HEK293 (cell line): ENCODE results near the gene RNF126.
A peak's percentile ranks its signal among the peaks of the same experiment; 100 is the strongest.

Experiments
- CTCF ChIA-PET: fragments of 350-600 bp; formaldehyde crosslinking; extraction: SDS; loops from one replicate; lab custom pipeline; 2021; ENCODE audit warnings: antibody characterized with exemption; lab: Yijun Ruan, JAX
- POLR2A ChIA-PET: fragments of 300-600 bp; formaldehyde crosslinking; extraction: SDS; loops from one replicate; lab custom pipeline; 2020; ENCODE audit warnings: antibody characterized with exemption, inconsistent platforms; lab: Yijun Ruan, JAX
- H3K27ac ChIP-seq: fragments of 200-500 bp; sonication (Bioruptor generic); 2 replicates; pipeline ENCODE4 v1.5.1; 2014; ENCODE audit warnings: low read depth, low read length, control low read depth, inconsistent platforms; ENCODE audit errors: extremely low read depth
- H3K36me3 ChIP-seq, 2 experiments: fragments of 200-500 bp in 1 of 2; sonication (Bioruptor generic) in 1 of 2; 1 replicate in 1 of 2; 2 replicates in 1 of 2; pipeline ENCODE4 v1.5.1; 2014 to 2017; ENCODE audit warnings: inconsistent platforms in 2 of 2, low read length in 2 of 2; ENCODE audit not compliant: control insufficient read depth in 2 of 2, insufficient read depth in 1 of 2
- H3K4me1 ChIP-seq: fragments of 200-500 bp; sonication (Bioruptor generic); 2 replicates; pipeline ENCODE4 v1.5.1; 2014; ENCODE audit warnings: mild to moderate bottlenecking, low read length, inconsistent platforms; ENCODE audit not compliant: control insufficient read depth, insufficient read depth
- H3K4me3 ChIP-seq: 2 replicates; pipeline ENCODE4 v1.5.1; 2011; ENCODE audit warnings: low read depth, mild to moderate bottlenecking, control low read depth, low read length, moderate library complexity
- H3K9me3 ChIP-seq: fragments of 200-500 bp; sonication (Bioruptor generic); 2 replicates; pipeline ENCODE4 v1.5.1; 2014; ENCODE audit warnings: low read depth, low read length, inconsistent platforms; ENCODE audit not compliant: control insufficient read depth, insufficient read depth
- EGR2 ChIP-seq: fragments of 450-650 bp; formaldehyde crosslinking; IDR thresholded peaks from 2 replicates; pipeline ENCODE4 v1.5.1; 2016; ENCODE audit warnings: low read depth, missing biosample characterization, missing genetic modification characterization
- GLIS2 ChIP-seq: fragments of 450-650 bp; formaldehyde crosslinking; IDR thresholded peaks from 2 replicates; pipeline ENCODE4 v1.5.1; 2016; ENCODE audit warnings: missing biosample characterization, missing genetic modification characterization
- KLF1 ChIP-seq: fragments of 450-650 bp; formaldehyde crosslinking; IDR thresholded peaks from 2 replicates; pipeline ENCODE4 v1.5.1; 2016; ENCODE audit warnings: missing biosample characterization, missing genetic modification characterization
- KLF10 ChIP-seq: fragments of 450-650 bp; IDR thresholded peaks from 2 replicates; pipeline ENCODE4 v1.5.1; 2018; ENCODE audit warnings: missing biosample characterization, mild to moderate bottlenecking, missing genetic modification characterization
- KLF17 ChIP-seq: fragments of 450-650 bp; formaldehyde crosslinking; IDR thresholded peaks from 2 replicates; pipeline ENCODE4 v1.5.1; 2016; ENCODE audit warnings: missing biosample characterization, missing genetic modification characterization
- KLF8 ChIP-seq: fragments of 450-650 bp; formaldehyde crosslinking; IDR thresholded peaks from 2 replicates; pipeline ENCODE4 v1.5.1; 2016; ENCODE audit warnings: missing biosample characterization, missing genetic modification characterization
- SETDB1 ChIP-seq: IDR thresholded peaks from one replicate; pipeline ENCODE4 v1.6.1; 2017; ENCODE audit warnings: mild to moderate bottlenecking, low read length, moderate library complexity, mixed read lengths; ENCODE audit not compliant: insufficient read length
- ZBTB20 ChIP-seq: fragments of 450-650 bp; formaldehyde crosslinking; IDR thresholded peaks from 2 replicates; pipeline ENCODE4 v1.5.1; 2016; ENCODE audit warnings: missing biosample characterization, missing genetic modification characterization
- ZBTB8A ChIP-seq: fragments of 450-650 bp; formaldehyde crosslinking; IDR thresholded peaks from 2 replicates; pipeline ENCODE4 v1.5.1; 2016; ENCODE audit warnings: missing biosample characterization, missing genetic modification characterization
- ZFHX2 ChIP-seq: fragments of 450-650 bp; formaldehyde crosslinking; conservative IDR thresholded peaks from 2 replicates; pipeline ENCODE4 v1.5.1; 2016; ENCODE audit warnings: missing biosample characterization, missing genetic modification characterization
- ZFP69B ChIP-seq: fragments of 450-650 bp; formaldehyde crosslinking; IDR thresholded peaks from 2 replicates; pipeline ENCODE4 v1.5.1; 2016; ENCODE audit warnings: missing biosample characterization, missing genetic modification characterization
- ZIC2 ChIP-seq: fragments of 450-650 bp; formaldehyde crosslinking; IDR thresholded peaks from 2 replicates; pipeline ENCODE4 v1.5.1; 2016; ENCODE audit warnings: missing biosample characterization, missing genetic modification characterization
- ZNF112 ChIP-seq: fragments of 450-650 bp; formaldehyde crosslinking; IDR thresholded peaks from 2 replicates; pipeline ENCODE4 v1.5.0; 2017; ENCODE audit warnings: missing biosample characterization, missing genetic modification characterization
- ZNF16 ChIP-seq: fragments of 450-650 bp; formaldehyde crosslinking; IDR thresholded peaks from 2 replicates; pipeline ENCODE4 v1.5.1; 2016; ENCODE audit warnings: low read depth, missing biosample characterization, missing genetic modification characterization
- ZNF239 ChIP-seq: fragments of 450-650 bp; formaldehyde crosslinking; IDR thresholded peaks from 2 replicates; pipeline ENCODE4 v1.5.1; 2016; ENCODE audit warnings: missing biosample characterization, missing genetic modification characterization
- ZNF350 ChIP-seq: fragments of 450-650 bp; formaldehyde crosslinking; IDR thresholded peaks from 2 replicates; pipeline ENCODE4 v1.5.0; 2017; ENCODE audit warnings: missing biosample characterization, mild to moderate bottlenecking, missing genetic modification characterization
- ZNF354C ChIP-seq: fragments of 450-650 bp; formaldehyde crosslinking; IDR thresholded peaks from 2 replicates; pipeline ENCODE4 v1.5.1; 2016; ENCODE audit warnings: missing biosample characterization, missing genetic modification characterization, low read depth, borderline replicate concordance
- ZNF521 ChIP-seq: fragments of 450-650 bp; formaldehyde crosslinking; IDR thresholded peaks from 2 replicates; pipeline ENCODE4 v1.5.1; 2017; ENCODE audit warnings: missing biosample characterization, mild to moderate bottlenecking, missing genetic modification characterization
- ZNF558 ChIP-seq: fragments of 450-650 bp; formaldehyde crosslinking; IDR thresholded peaks from 2 replicates; pipeline ENCODE4 v1.5.1; 2016; ENCODE audit warnings: missing biosample characterization, missing genetic modification characterization
- ZSCAN23 ChIP-seq: fragments of 450-650 bp; formaldehyde crosslinking; IDR thresholded peaks from 2 replicates; pipeline ENCODE4 v1.5.1; 2016; ENCODE audit warnings: missing biosample characterization, missing genetic modification characterization
- ZXDB ChIP-seq: fragments of 450-650 bp; formaldehyde crosslinking; IDR thresholded peaks from 2 replicates; pipeline ENCODE4 v1.5.1; 2016; ENCODE audit warnings: missing biosample characterization, missing genetic modification characterization
- TF ChIP-seq, protein P1 (sequence below): fragments of 450-650 bp; formaldehyde crosslinking; IDR thresholded peaks from 2 replicates; pipeline ENCODE4 v1.5.1; 2016; ENCODE audit warnings: missing biosample characterization, missing genetic modification characterization
- TF ChIP-seq, protein P2 (sequence below): fragments of 450-650 bp; formaldehyde crosslinking; IDR thresholded peaks from 2 replicates; pipeline ENCODE4 v1.5.1; 2016; ENCODE audit warnings: missing biosample characterization, missing genetic modification characterization

Gene RNF126

DNA sequence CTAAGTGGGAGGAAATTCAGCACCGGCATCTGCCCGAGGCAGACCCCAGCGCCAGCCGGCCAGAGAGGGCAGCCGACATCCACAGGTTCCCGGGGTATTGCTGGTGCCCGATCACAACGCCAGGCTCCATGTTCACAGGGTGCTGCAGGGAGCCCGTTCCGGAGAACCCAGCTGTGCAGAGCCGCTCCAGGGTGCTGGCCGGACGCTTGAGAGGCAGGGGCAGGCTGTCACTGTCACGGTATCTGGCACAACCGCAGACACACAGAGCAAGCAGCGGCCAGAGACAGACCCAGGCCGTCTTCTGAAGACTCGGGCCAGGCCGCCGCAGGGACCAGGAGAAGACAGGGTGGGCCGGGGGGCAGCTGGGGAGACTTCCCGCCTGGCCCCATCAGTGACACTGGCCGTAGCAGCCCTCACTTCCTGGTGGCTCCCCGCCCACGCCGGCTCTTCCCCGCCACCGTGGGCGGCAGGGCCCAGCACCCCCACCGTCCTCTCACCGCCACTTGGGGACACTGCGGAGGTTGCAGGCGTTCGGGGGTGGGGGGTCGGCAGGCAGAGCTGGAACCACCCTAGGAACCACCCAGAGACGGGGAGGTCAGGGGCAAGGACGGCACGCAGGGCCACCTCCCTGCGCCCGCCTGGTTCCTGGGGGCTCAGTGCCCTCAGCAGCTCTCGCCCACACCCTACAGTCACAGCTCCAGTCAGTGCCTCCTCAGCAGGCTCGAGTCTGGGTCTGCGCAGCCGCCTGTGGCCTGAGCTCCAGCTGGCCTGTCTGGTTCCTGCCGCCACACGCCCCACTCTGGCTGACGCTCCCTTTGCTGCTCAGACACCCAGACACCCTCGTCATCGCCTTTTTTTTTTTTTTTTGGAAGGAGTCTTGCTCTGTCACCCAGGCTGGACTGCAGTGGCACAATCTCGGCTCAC lies 3.8 kb downstream of the RNF126 start (continued):
- TF ChIP-seq KLF17 (tag by site-specific recombination), result no peak
- TF ChIP-seq ZNF239, result no peak
- 0 out of 2 replicates have a peak, but pooled peaks have one; percentile 17 for TF ChIP-seq ZBTB8A (tag by site-specific recombination)
- no peak for TF ChIP-seq ZNF521 (tag by site-specific recombination)
- TF ChIP-seq EGR2 (tag by site-specific recombination), result peak; percentile 81
- no peak for TF ChIP-seq ZNF16
- no peak for TF ChIP-seq ZSCAN23 (tag by site-specific recombination)

DNA sequence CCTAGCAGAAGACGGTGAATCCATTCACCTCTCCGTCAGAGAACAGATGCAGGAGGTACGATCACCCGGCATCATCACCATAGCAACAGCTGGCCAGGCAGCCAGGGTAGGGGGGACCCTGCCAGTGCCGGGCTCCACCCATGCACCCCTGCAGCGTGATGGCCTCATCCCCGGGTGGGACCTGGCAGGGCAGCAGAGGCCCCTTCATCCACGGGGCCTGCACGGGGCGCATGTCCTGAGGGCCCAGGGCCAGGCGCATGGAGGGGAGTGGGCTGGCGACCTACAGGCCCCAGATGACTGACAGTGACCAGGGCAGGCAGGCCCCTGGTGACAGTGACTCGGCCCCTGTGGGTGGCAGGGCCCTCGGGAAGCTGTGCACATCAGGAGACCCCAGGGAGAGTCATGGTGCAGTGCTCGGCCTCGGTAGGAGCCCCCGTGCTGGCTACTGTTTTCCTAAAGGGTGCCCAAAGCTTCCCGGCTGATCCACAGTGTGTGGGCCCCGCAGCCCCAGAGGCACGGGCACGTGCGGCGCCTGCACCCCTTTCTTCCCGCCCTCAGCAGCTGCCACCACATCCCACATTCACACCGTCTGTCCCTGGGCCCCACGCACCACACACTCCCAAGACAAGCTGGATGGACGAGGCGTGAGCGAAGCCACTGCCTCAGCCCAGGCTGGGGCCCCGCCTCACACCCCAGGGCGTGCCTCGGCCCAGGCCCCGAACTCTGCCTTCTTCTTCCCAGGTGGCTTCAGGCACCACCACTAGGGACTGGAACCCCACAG lies 4.8 kb downstream of the RNF126 start:
- Histone ChIP-seq H3K9me3 (no peaks in the 10 kb centered on the region), H3K27ac (peak overlapping the region; percentile 5; the same call in 1 of the 2 replicates), H3K4me3 (no peak overlapping the region), H3K36me3 (peaks cover 6 to 66% of the 10 kb centered on the region in 2 experiments; a peak in 2 of 3 replicates), H3K4me1 (peaks cover 9% of the 10 kb centered on the region)
- ChIA-PET CTCF (no interaction called here), POLR2A (no interaction called here)
- TF ChIP-seq ZNF350, result no peak
- peak; percentile 32; the same call in 1 of the 2 replicates for TF ChIP-seq KLF1
- no peak for TF ChIP-seq KLF8 (tag by site-specific recombination)
- no peak for TF ChIP-seq ZXDB
- TF ChIP-seq ZNF558, result no peak
- TF ChIP-seq, protein P1, sequence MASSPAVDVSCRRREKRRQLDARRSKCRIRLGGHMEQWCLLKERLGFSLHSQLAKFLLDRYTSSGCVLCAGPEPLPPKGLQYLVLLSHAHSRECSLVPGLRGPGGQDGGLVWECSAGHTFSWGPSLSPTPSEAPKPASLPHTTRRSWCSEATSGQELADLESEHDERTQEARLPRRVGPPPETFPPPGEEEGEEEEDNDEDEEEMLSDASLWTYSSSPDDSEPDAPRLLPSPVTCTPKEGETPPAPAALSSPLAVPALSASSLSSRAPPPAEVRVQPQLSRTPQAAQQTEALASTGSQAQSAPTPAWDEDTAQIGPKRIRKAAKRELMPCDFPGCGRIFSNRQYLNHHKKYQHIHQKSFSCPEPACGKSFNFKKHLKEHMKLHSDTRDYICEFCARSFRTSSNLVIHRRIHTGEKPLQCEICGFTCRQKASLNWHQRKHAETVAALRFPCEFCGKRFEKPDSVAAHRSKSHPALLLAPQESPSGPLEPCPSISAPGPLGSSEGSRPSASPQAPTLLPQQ (tag by site-specific recombination), result peak; percentile 84
- TF ChIP-seq ZNF112 (tag by site-specific recombination), result no peak
- TF ChIP-seq ZNF354C (tag by site-specific recombination), result no peak
- TF ChIP-seq ZFP69B, result peak; percentile 62; the same call in 1 of the 2 replicates
- no peak for TF ChIP-seq SETDB1
- TF ChIP-seq ZFHX2 (tag by site-specific recombination), result 0 out of 2 replicates have a peak, but pooled peaks have one; percentile 6
- peak; percentile 71 for TF ChIP-seq ZIC2
- no peak for TF ChIP-seq KLF10 (tag by site-specific recombination)
- peak; percentile 64 for TF ChIP-seq ZBTB20
- TF ChIP-seq, protein P2, sequence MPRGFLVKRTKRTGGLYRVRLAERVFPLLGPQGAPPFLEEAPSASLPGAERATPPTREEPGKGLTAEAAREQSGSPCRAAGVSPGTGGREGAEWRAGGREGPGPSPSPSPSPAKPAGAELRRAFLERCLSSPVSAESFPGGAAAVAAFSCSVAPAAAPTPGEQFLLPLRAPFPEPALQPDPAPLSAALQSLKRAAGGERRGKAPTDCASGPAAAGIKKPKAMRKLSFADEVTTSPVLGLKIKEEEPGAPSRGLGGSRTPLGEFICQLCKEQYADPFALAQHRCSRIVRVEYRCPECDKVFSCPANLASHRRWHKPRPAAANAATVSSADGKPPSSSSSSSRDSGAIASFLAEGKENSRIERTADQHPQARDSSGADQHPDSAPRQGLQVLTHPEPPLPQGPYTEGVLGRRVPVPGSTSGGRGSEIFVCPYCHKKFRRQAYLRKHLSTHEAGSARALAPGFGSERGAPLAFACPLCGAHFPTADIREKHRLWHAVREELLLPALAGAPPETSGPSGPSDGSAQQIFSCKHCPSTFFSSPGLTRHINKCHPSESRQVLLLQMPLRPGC, result no peak
- TF ChIP-seq GLIS2, result peak; percentile 14; the same call in 1 of the 2 replicates
